ENCODE measurements around the gene AKR7A3. TPM values are rescaled to one million over a fixed set of nuclear protein-coding genes. Genes with fewer than 3 reads are reported as not detected.

AKR7A3 gene
- total and polyA plus RNA-seq, 4 donors = 0.23 to 69.6 (median 55.0) TPM

DNA sequence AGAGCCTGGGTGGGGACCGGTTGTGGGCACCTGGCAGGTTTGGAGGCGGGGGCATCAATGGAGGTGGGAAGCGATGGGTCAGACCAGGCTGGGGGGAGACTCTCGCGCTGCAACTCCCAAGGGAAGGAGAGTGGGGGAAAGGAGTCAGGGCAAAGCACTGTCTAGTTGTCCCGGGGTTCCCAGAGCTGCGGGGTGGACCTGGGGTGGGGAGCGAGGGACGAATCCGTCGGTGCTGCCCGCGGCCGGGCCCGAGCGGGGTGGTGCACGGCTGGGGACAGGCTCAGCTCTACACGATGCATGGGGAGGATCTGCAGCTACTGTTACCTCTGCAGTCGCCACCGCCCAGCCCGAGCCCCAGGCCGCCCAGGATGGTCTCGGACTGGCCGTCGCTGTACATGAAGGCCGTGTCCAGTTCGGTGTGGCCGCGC is 22.9 kb upstream of the AKR7A3 start:
- Histone ChIP-seq H3K4me3 (ENCODE audit: low read depth in 1 of 3, low read length in 3 of 3) (peak overlapping the region; percentile 71 to 73 (median 71)), H3K9ac (ENCODE audit: low read depth in 1 of 2, low read length in 2 of 2) (peak overlapping the region in 1 of 2 donors; percentile 67), H3K4me1 (ENCODE audit: control insufficient read depth in 4 of 4, insufficient read depth in 4 of 4, low read length in 3 of 4) (peaks cover 3 to 24% (median 19%) of the 10 kb centered on the region in 4 donors), H3K9me3 (ENCODE audit: control insufficient read depth in 4 of 4, low read length in 3 of 4) (no peaks in the 10 kb centered on the region), H3K36me3 (ENCODE audit: control insufficient read depth in 4 of 4, insufficient read depth in 3 of 4, low read depth in 1 of 4, low read length in 3 of 4) (peaks cover 6 to 18% (median 14%) of the 10 kb centered on the region in 4 donors), H3K27me3 (ENCODE audit: control insufficient read depth in 4 of 4, insufficient read depth in 4 of 4, low read length in 3 of 4) (no peaks in the 10 kb centered on the region), H3K27ac (ENCODE audit: low read depth in 1 of 2, low read length in 2 of 2) (peak overlapping the region; percentile 64 to 68)
- under 1% methylated on average over 29 of the region's 29 CpGs for WGBS
- DNase-seq (ENCODE audit: low spot score) = no peak
- TF ChIP-seq JUND (IDR thresholded peaks at IDR 0.05) = no peak
- TF ChIP-seq, protein P1, sequence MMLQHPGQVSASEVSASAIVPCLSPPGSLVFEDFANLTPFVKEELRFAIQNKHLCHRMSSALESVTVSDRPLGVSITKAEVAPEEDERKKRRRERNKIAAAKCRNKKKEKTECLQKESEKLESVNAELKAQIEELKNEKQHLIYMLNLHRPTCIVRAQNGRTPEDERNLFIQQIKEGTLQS (IDR thresholded peaks at IDR 0.05) = no peak
- TF ChIP-seq YY1 (IDR thresholded peaks at IDR 0.05) = no peak
- no peak for TF ChIP-seq RAD21 (IDR thresholded peaks at IDR 0.05)
- TF ChIP-seq, protein P2, sequence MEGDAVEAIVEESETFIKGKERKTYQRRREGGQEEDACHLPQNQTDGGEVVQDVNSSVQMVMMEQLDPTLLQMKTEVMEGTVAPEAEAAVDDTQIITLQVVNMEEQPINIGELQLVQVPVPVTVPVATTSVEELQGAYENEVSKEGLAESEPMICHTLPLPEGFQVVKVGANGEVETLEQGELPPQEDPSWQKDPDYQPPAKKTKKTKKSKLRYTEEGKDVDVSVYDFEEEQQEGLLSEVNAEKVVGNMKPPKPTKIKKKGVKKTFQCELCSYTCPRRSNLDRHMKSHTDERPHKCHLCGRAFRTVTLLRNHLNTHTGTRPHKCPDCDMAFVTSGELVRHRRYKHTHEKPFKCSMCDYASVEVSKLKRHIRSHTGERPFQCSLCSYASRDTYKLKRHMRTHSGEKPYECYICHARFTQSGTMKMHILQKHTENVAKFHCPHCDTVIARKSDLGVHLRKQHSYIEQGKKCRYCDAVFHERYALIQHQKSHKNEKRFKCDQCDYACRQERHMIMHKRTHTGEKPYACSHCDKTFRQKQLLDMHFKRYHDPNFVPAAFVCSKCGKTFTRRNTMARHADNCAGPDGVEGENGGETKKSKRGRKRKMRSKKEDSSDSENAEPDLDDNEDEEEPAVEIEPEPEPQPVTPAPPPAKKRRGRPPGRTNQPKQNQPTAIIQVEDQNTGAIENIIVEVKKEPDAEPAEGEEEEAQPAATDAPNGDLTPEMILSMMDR (IDR thresholded peaks at IDR 0.05; ENCODE audit: low read depth, low read length, missing input control) = no peak
- no peak for TF ChIP-seq EGR1 (IDR thresholded peaks at IDR 0.05; ENCODE audit: low read depth in 2 of 2)
- TF ChIP-seq, protein P3, sequence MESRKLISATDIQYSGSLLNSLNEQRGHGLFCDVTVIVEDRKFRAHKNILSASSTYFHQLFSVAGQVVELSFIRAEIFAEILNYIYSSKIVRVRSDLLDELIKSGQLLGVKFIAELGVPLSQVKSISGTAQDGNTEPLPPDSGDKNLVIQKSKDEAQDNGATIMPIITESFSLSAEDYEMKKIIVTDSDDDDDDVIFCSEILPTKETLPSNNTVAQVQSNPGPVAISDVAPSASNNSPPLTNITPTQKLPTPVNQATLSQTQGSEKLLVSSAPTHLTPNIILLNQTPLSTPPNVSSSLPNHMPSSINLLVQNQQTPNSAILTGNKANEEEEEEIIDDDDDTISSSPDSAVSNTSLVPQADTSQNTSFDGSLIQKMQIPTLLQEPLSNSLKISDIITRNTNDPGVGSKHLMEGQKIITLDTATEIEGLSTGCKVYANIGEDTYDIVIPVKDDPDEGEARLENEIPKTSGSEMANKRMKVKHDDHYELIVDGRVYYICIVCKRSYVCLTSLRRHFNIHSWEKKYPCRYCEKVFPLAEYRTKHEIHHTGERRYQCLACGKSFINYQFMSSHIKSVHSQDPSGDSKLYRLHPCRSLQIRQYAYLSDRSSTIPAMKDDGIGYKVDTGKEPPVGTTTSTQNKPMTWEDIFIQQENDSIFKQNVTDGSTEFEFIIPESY (IDR thresholded peaks at IDR 0.05) = no peak
- no peak for TF ChIP-seq NR2F2 (IDR thresholded peaks at IDR 0.05)

DNA sequence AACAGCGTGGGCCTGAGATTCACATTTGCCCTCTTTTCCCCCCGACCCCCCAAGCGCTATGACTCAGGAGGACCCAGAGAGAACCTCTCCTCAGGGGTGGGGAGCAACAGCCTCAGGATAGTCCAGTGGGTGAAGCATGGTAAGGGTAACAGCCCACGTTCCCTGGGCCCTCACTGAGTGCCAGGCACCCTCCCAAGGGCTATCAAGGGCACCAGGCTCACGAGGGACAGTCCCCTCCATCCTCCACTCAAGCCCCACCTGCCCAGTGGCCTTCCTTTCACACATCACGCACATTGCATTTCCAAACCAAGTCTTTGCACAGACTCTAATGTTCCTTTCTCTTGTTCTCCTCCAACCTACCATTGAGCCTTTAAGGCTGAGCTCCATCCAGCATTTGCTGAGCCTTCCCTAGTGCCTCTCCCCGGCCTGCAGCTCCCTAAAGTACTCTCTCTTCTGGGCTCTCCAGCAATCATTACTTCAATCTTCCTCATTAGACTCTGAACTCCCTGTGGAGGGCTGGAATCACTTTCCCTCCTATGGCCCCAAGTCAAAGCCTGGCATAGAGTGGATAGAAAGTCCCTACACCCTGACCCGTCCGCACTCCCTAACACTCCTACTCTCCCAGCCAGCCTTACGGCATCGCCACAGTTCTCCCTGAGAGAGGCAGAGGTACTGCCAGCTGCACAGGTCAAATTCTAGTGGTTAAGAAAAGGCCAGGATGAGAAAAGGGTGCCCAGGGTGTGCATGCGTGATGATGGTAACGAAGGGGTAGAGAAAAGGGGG is 22.3 kb upstream of the AKR7A3 start:
- no peaks in the 10 kb centered on the region for H3K27me3 ChIP-seq (ENCODE audit: control insufficient read depth in 4 of 4, insufficient read depth in 4 of 4, low read length in 3 of 4)
- no peak for TF ChIP-seq GABPA (IDR thresholded peaks at IDR 0.05 in 1 of 2, conservative IDR thresholded peaks at IDR 0.05 in 1 of 2)
- TF ChIP-seq EGR1 (IDR thresholded peaks at IDR 0.05; ENCODE audit: low read depth in 2 of 2) = no peak
- no peak for TF ChIP-seq NR2F2 (IDR thresholded peaks at IDR 0.05)
- TF ChIP-seq HNF4A (conservative IDR thresholded peaks at IDR 0.05) = no peak
- TF ChIP-seq, protein P4, sequence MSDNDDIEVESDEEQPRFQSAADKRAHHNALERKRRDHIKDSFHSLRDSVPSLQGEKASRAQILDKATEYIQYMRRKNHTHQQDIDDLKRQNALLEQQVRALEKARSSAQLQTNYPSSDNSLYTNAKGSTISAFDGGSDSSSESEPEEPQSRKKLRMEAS (IDR thresholded peaks at IDR 0.05) = no peak
- TF ChIP-seq, protein P3 (IDR thresholded peaks at IDR 0.05) = no peak
- no peak for TF ChIP-seq FOXA1 (IDR thresholded peaks at IDR 0.05)
- TF ChIP-seq HNF4G (IDR thresholded peaks at IDR 0.05) = no peak
- TF ChIP-seq RXRA (IDR thresholded peaks at IDR 0.05) = no peak
- no peak for TF ChIP-seq RAD21 (IDR thresholded peaks at IDR 0.05)
- no peak for TF ChIP-seq TAF1 (conservative IDR thresholded peaks at IDR 0.05)
- peaks cover 9 to 24% (median 15%) of the 10 kb centered on the region in 4 donors for H3K36me3 ChIP-seq (ENCODE audit: control insufficient read depth in 4 of 4, insufficient read depth in 3 of 4, low read depth in 1 of 4, low read length in 3 of 4)
- 48% methylated on average over 13 of the region's 13 CpGs for WGBS
- peak overlapping the region in 2 of 3 donors; percentile 71 to 73 for H3K4me3 ChIP-seq (ENCODE audit: low read depth in 1 of 3, low read length in 3 of 3)
- no peak overlapping the region for H3K27ac ChIP-seq (ENCODE audit: low read depth in 1 of 2, low read length in 2 of 2)
- H3K9ac ChIP-seq (ENCODE audit: low read depth in 1 of 2, low read length in 2 of 2) = peak overlapping the region in 1 of 2 donors; percentile 67
- H3K9me3 ChIP-seq (ENCODE audit: control insufficient read depth in 4 of 4, low read length in 3 of 4) = no peaks in the 10 kb centered on the region
- H3K4me1 ChIP-seq (ENCODE audit: control insufficient read depth in 4 of 4, insufficient read depth in 4 of 4, low read length in 3 of 4) = peaks cover 3 to 24% (median 19%) of the 10 kb centered on the region in 4 donors
- no peak for DNase-seq (ENCODE audit: low spot score)

Measured in liver (tissue), 9 donors.